ENCODE measurements around the gene TLR2.

TLR2 gene, protein sequence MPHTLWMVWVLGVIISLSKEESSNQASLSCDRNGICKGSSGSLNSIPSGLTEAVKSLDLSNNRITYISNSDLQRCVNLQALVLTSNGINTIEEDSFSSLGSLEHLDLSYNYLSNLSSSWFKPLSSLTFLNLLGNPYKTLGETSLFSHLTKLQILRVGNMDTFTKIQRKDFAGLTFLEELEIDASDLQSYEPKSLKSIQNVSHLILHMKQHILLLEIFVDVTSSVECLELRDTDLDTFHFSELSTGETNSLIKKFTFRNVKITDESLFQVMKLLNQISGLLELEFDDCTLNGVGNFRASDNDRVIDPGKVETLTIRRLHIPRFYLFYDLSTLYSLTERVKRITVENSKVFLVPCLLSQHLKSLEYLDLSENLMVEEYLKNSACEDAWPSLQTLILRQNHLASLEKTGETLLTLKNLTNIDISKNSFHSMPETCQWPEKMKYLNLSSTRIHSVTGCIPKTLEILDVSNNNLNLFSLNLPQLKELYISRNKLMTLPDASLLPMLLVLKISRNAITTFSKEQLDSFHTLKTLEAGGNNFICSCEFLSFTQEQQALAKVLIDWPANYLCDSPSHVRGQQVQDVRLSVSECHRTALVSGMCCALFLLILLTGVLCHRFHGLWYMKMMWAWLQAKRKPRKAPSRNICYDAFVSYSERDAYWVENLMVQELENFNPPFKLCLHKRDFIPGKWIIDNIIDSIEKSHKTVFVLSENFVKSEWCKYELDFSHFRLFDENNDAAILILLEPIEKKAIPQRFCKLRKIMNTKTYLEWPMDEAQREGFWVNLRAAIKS

DNA sequence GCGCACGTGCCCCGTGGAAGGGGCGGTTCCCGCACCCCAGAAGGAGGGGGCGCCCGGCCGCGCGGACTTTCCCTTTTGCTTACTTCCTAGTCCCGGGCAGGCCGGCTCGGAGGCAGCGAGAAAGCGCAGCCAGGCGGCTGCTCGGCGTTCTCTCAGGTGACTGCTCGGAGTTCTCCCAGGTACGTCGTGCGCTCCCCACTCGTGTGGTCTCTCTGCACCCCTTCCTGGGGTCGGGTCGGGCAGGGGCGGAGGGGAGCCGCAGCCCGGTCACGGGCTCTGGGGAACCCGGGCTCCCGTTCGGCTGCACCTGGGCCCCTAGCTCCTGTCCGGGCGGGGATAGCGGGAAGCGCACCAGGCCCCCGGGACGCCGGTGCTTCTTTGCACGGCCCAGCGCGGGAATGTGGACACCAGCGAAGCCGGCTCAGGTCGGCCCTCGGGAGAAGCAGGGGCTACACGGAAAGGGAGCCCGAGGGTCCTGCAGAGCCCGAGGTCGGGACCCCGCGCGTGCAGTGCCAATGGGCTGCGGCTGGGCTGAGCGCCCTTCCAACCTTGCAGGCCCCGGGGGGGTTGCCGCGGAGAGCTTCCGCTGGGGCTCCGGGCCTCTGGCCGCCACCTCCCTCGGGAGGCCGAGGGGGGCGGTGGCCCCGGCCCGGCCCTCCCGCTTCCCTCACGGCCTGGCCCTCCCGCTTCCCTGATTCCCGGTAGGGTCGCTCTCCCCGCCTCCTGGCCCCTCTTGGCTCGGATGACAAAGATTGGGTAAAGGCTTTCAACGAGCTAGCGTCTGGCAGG is at the start of gene TLR2:
Gene TLR2 (plus strand): TSS at position 99 of the 789 bp plus-strand sequence. CDS start 18,628 bp downstream, outside the sequence.
- DNase-seq = no peak

DNA sequence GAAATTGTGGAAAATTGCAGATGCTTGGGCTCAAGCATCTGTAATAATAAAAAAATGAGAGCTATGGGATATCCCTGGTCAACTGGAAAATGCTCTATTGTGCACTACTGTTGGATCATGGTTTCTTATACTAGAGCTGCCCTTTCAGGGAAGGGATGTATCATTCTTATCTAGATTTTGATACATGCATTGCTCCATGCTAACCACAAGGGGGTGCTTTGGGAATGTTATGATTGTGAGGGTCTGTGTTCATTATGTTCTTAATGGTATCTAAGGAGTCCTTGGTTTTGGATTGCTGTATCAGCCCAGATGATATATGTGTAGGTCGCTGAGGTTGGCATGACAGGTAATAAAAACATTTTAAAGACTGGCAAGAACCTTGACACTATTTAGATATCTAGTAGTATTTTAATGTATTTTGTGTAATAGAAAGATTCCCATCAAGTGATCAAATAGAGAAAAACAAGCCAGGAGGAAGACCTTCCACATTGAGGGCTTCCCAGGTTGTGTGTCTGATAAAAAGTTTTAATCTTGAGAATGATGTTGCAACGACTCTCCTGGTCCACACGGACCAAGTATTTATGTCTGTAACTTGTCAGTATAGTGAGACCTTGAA is 49.2 kb upstream of the TLR2 start:
- DNase-seq = peak; percentile 29

DNA sequence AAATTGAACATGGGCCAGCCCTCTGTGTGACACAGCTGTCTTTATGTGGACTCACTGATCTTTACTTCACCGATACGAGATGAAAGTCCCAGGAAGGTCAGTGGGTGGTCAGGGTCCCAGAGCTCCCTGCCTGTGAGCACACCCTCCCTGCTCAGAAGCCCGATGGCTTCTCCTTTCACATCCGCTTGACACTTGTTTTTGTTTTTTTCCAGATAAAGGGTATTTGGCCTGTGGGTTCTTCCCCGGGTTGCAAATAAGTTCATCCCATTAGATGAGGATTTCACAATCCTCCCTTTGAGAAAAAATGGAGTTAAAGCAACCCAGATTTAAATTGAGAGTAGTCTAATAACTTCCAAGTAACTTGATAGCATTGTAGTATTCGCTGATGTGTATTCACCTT is 48.2 kb upstream of the TLR2 start:
- no peak for DNase-seq

DNA sequence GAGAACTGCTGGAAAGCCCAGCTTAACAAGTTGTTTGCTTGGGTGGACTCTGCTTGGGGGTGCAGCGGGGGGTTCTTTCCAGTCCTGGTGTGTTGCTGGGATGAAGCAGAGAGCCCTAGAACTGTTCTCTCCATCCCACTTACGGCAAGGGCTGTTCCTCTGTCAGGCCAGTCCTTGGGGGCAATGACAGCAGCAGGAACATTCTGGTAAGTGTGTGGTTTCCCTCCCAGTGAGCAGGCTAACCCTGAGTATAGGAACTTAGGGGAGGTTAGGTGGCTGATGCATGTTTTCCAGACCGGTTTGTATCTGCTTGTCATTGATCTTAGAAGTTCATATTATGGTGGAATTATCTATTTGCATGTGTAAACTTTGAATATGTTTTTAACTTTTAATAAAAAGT is 46.9 kb upstream of the TLR2 start:
- DNase-seq = no peak

DNA sequence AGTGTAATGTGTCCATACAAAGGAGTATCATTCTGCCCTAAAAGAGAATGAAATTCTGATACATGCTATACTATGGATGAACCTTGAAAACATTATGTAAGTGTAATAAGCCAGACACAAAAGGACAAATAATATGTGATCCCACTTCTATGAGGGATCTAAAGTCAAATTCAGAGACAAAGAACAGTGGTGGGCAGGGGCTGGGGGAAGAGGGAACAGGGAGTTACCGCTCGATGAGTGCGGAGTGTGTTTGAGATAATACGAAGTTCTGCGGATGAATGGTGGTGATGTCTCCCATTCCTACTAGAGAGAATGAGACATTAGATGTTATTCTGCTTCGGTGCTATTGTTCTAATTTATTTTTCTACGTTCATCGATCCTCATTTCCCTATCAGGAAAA is 46.1 kb upstream of the TLR2 start:
- DNase-seq = no peak

DNA sequence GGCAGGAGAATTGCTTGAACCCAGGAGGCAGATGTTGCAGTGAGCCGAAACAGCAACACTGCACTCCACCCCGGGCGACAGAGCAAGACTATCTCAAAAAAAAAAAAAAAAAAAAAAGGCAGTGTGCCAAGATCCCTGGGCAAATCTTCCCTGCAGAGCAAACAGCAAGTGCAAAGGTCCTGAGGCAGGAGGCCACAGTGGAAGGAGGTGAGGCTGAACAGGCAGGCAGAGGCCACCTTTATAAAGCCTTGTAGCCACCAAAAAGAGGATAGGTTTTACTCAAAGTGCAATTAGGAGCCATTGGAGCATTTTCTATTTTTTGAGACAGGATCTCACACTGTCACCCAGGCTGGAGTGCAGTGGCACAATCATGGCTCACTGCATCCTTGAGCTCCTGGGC is 45.1 kb upstream of the TLR2 start:
- DNase-seq = no peak

DNA sequence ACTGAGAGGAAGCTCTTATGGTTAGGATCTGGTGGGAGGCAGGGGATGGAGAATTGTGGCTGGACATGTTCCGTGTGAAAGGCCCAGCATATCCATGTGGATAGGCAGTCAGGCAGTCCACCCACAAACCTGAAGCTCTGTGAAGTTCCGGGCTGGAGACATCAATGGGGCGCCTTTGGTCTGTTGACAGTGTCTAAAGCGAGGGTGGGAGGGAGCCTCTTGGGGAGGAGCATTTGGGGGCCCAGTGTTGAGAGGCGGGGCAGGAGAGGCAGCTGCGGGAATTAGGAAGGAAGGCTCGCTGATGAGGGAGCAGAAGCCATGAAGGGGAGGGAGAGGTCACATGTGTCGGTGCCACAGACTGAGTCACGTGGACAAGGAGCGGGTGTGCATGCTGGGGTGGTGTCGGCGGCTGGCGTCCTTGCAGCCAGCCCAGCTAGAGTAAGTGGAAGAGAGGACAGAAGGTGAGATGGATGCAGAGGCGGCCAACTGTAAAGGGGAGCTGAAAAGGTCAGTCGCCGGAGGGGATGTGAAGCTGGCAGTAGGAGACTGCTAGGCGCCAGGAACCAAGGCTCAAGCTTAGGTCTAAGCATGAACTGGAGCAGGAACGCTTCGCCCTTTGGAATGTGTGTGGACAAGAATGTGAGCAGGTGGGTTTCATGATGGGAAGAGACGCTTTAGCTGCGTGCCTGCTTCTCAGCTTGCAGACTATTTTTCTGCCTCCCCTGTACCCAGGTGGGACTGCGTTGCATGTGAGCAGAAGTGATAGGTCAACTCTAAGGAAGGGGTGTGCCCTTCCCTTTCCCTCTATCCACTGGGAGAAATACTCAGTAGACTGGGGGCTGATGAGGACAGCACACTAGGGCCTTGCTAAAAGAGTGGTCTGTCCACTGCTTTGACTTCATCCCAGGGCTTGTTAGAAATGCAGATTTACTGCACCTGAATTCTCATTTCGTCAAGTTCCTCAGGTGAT is 44.0 kb upstream of the TLR2 start:
- peak; percentile 11 for DNase-seq

DNA sequence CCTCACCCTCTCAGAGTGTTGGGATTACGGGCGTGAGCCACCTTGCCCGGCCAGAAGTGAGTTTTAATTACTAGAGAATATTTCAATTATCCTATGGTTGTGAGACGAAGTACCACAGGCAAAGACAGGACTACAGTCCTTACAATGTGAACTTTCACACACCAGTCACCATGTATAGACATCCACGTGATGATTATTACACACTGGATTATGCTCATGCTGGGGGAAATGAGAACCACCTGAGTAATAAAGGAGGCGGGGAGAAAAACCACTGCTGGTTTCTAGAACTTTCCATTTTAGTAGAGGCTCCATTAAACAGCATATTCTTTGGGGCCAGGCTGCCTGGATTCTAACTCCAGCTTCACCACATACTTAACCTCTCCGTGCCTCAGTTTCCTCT is 42.5 kb upstream of the TLR2 start:
- no peak for DNase-seq

DNA sequence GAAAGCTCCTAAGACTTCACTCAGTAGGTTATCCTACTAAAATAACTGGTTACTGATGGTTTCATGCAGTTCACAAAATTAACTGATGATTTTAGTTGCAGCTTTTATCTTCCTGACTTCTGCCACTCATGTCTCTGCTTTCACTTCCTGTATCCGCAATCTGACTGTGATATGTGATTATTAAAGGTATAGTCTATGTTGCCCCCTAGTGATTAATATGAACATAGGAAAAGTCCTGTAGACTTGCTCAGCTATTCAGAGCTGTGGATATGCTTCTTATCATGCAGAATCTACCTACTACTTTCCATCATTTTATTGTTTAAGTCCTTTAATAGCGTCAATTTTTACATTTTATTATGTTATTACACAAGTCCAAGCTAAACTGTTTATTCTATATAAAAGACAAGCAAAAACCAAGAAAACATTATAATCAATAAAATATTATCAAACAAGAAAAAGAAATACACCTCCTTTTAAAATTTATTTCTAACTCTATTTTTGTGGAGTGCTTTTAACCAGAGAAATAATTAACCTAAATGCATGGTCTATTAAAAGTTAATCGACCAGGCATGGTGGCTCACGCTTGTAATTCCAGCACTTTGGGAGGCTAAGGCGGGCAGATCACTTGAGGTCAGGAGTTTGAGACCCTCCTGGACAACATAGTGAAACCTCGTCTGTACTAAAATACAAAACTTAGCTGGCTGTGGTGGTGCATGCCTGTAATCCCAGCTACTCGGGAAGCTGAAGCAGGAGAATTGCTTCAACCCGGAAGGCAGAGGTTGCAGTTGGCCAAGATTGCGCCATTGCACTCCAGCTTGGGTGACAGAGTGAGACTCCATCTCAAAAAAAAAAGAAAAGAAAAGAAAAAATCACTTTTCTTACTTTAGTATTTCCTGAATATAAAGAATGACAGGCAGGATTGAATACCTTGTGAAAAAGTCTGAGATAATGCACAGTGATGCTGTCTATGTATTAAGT is 40.4 kb upstream of the TLR2 start:
- peak; percentile 33 for DNase-seq

DNA sequence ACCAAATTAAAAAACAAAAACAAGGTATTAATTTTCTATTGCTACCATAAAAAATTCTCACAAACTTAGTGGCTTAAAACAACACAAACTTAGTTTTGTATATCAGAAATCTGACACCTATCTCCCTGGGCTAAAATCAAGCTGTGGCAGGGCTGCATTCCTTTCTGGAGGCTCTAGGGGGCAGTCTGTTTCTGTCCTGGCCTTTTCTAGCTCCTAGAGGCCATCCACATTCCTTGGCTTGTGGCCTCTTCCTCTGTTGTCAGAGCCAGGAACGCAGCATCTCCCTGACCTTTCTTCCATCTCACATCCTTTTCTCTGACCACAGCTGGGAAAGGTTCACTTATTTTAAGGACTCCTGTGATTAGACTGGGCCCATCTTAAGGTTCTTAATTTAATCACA is 38.9 kb upstream of the TLR2 start:
- DNase-seq = no peak

DNA sequence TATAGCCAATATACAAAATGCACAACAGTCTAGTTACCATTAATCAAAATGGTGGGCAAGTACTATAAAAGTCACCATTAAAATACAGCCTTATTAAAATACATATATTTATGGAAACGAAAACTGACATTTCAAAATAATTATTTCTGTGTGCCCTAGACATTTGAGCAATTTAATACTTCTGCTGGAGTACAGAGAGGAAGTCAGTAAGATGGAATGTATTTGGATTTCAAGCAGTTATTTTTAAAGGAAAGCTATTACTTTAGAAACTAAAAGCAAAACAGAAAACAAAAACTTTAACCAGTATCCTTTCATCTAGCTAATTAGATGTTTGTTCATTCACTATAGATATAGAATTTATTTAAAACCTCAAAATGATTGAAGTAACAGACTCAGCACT is 37.8 kb upstream of the TLR2 start:
- no peak for DNase-seq

DNA sequence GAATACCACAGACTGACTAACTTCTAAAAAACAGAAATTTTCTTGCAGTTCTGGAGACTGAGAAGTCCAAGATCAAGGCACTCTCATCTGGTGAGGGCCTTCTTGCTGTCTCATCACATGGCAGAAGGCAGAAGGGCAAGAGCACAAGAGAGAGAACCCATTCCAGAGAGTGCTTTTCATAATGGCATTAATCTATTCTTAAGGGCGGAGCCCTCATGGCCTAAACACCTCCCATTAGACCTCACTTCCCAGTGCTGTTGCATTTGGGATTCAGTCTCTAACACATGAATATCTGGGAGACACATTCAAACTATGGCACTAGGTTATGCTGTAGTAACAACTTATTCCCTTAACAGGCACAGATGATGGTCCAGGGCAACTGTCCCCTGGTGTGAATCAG is 37.1 kb upstream of the TLR2 start:
- no peak for DNase-seq

DNA sequence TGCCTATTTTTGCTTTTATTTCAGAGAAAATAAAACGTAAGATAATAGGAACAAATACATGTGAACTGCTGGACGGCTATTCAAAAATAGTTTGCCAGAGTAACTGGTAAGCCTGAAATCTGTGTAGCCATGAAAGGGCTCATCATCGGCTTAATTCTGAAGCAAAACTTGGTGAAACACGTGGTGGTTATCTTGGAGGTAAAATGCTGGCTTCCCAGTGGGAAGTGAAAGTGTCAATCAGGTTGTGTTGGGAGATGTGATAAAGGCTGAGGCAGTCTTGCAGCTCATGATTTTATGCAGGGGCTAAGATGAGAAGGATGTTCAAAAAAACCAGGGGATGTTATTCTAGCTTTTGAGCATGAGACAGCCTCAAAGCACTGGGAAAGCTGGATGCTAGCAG is 36.1 kb upstream of the TLR2 start:
- DNase-seq = no peak

DNA sequence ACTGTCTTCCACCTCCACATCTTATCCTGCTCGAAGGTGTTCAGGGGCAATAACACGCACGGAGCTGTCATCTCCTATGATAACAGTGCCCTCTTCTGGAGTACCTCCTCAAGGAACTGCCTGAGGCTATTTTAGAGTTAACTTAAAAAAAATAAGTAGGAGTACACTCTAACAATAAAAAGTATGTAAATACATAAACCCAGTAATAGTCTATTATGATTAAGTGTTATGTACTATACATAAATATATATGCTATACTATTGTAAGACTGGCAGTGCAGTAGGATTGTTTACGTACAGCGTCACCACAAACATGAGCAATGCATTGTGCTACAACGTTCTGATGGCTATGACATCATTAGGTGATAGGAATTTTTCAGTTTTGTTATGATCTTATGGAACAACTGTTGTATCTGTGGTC is 34.5 kb upstream of the TLR2 start:
- DNase-seq = no peak

DNA sequence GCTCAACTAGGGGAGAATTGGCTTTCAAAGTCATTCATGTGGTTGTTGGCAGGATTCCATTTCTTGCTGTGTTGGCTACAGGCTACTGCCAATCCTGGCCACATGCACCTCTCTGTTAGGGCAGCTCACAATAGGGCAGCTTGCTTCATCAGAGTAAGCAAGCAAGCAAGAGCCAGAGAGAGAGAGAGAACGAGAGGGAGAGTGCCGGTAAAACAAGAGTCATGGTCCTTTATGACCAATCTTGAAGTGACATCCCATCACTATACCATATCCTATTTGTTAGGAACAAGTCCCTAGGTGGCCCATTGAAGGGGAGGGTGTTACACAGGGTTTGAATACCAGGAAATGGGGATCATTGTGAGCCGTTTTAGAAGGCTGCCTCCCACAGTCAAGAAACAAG is 33.0 kb upstream of the TLR2 start:
- no peak for DNase-seq

DNA sequence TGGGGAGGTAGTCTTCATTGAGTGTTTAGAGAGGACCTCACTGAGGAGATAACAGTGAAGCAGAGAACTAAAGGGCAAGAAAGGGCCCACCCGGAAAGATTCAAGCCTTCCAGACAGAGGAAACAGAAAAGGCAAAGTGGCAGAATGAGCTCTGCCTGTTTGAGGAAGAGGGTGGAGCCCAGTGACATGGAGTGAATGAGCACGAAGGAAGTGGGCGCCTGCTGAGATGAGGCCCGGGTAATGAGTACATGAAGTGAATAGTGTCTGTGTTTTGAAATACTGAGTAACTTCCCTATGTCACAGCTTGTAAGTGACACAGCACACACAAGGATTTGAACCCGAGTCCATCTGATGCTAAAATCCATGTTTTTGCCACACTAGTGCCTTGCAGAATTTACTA is 32.5 kb upstream of the TLR2 start:
- DNase-seq = no peak

DNA sequence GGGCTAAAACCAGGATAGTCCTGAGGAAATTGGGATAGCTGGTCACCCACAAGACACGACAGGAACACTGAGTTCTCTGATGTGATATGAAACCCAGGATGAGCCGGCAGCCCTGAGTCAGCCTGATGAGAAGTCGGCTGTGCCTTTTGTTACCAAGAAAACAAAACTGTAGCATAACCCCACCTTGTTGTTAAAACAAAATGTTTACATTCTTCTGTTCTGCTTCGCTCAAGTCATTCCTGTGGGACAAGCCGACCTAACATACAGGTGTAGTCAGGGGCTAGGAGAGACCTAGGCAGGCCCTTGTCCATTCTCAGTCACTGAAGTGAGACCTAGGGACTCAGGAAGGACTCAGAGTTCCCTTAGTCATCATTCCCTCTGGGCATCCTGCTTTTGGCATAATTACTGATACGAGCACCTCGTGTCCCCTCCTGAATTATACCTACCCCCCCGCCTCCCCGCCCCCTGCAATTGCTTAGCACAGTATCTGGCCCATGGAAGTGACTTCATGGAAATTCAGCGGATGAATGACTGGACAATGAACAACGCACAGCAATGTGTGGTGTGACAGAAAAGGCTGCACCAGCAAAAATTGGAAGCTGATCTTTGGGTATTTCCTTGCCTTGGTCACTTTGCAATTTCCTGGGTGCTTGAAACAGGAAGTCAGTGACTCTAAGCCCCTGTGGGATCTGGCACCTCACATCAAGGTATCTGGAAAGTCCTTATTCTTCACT is 31.9 kb upstream of the TLR2 start:
- DNase-seq = no peak

DNA sequence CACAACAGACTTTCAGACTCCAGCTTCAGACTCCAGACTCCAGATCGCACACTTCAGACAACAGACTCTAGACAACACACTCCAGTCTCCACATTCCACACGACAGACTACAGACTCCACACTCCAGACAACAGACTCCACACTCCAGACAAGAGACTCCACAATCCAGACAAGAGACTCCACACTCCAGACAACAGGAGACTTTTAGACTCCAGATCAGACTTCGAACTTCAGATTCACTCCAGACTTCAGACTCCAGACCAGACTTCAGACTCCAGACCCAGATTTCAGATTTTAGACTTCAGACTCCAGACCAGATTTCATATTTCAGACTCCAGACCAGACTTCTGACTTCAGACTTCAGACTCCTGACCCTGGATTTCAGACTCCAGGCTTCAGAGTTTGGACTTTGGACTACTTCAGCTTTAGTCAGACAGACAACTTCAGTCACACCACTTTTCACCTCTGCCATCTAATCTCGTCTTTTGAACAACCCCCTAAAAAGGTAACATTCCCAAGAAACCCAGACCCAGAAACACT is 29.0 kb upstream of the TLR2 start:
- DNase-seq = no peak

DNA sequence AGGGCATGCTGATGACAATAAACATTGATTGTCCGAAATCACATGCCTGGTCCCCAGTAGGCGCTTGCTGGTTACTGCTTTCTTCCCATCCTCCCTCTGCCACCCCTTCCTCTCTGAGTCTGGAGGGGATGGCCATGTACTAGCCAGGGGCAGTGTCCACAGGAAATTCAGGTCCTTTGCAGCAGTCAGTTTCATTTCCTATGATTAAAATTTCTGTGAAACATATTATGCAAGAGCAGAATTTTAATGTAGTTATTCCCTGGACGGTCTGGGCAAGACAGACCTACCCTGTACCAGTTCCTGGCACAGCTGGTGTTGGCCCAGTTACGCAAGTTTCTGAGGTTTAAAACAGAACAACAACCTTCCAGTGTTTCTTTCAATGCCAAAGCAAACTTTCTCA is 28.2 kb upstream of the TLR2 start:
- no peak for DNase-seq
